HepG2 (cell line): ENCODE results near the gene CYB5B. TPM values are rescaled to one million over a fixed set of nuclear protein-coding genes. Genes with fewer than 3 reads are reported as not detected.

Experiments
- ADNP ChIP-seq: sonication (generic); formaldehyde crosslinking; IDR thresholded peaks from 2 replicates; pipeline ENCODE4 v1.4.0; 2020; ENCODE audit warnings: missing genetic modification reagents
- BCL6 ChIP-seq: IDR thresholded peaks from 2 replicates; pipeline ENCODE4 v1.6.1; 2016; ENCODE audit warnings: missing genetic modification reagents, missing compliant biosample characterization
- BORCS8-MEF2B ChIP-seq: sonication (generic); formaldehyde crosslinking; IDR thresholded peaks from 2 replicates; pipeline ENCODE4 v1.8.0; 2022; ENCODE audit warnings: mild to moderate bottlenecking, missing genetic modification reagents
- ELF4 ChIP-seq: sonication (generic); formaldehyde crosslinking; IDR thresholded peaks from 2 replicates; pipeline ENCODE4 v1.5.0; 2020; ENCODE audit warnings: missing genetic modification reagents, mild to moderate bottlenecking, moderate library complexity, borderline replicate concordance
- JDP2 ChIP-seq: sonication (generic); formaldehyde crosslinking; IDR thresholded peaks from 2 replicates; pipeline ENCODE4 v1.8.1; 2022; ENCODE audit warnings: missing genetic modification reagents, borderline replicate concordance
- KDM5A ChIP-seq: fragments of 200-600 bp; sonication (generic); IDR thresholded peaks from 2 replicates; pipeline ENCODE4 v1.7.0; 2018; ENCODE audit warnings: antibody characterized with exemption, mild to moderate bottlenecking, low read length, borderline replicate concordance
- KLF11 ChIP-seq: IDR thresholded peaks from 2 replicates; pipeline ENCODE4 v1.6.1; 2016; ENCODE audit warnings: missing compliant biosample characterization
- MATR3 ChIP-seq: sonication (generic); formaldehyde crosslinking; IDR thresholded peaks from 2 replicates; pipeline ENCODE4 v1.4.0; 2020; ENCODE audit warnings: missing genetic modification reagents
- MXI1 ChIP-seq: IDR thresholded peaks from 3 replicates; pipeline ENCODE4 v1.6.1; 2012; ENCODE audit warnings: low read depth, low read length, inconsistent platforms, borderline replicate concordance
- NFE2L1 ChIP-seq: sonication (generic); formaldehyde crosslinking; IDR thresholded peaks from 2 replicates; pipeline ENCODE4 v1.4.0; 2020; ENCODE audit warnings: missing genetic modification reagents, mild to moderate bottlenecking, borderline replicate concordance
- SP5 ChIP-seq: IDR thresholded peaks from 2 replicates; pipeline ENCODE4 v1.6.1; 2016; ENCODE audit warnings: low read depth, borderline replicate concordance
- ZFP1 ChIP-seq: IDR thresholded peaks from 2 replicates; pipeline ENCODE4 v1.6.1; 2016
- ZSCAN9 ChIP-seq: IDR thresholded peaks from 2 replicates; pipeline ENCODE4 v1.6.1; 2016; ENCODE audit warnings: borderline replicate concordance
- polyA plus RNA-seq, 8 experiments: library from polyadenylated mRNA; depleted of rRNA in 3 of 8; stranded (reverse) in 7 of 8; unstranded in 1 of 8; fragments of >200 nt; fragmentation: Illumina TruSeq in 4 of 8; extraction: Trizol in 4 of 8; gene quantifications; 2 replicates each; pipeline versions ENCODE4 v1.2.1 to v1.2.3, GENCODE V29; 2011 to 2016; ENCODE audit warnings: low read depth in 4 of 8, missing spikeins in 1 of 8, mixed read lengths in 1 of 8; ENCODE audit not compliant: insufficient read depth in 1 of 8
- total RNA-seq, 5 experiments: library from RNA; depleted of rRNA; stranded (reverse); fragments of >200 nt; fragmentation: Illumina TruSeq; extraction: Trizol; gene quantifications; 2 replicates each; pipeline ENCODE4 v1.2.3, GENCODE V29; 2016; ENCODE audit warnings: low read depth in 1 of 5
- TF ChIP-seq, protein P1 (sequence below): sonication (generic); formaldehyde crosslinking; IDR thresholded peaks from 2 replicates; pipeline ENCODE4 v1.8.0; 2022; ENCODE audit warnings: missing genetic modification reagents, mild to moderate bottlenecking, borderline replicate concordance
- TF ChIP-seq, protein P2 (sequence below): sonication (generic); formaldehyde crosslinking; conservative IDR thresholded peaks from 2 replicates; pipeline ENCODE4 v1.4.0; 2020; ENCODE audit warnings: missing genetic modification reagents
- TF ChIP-seq, protein P3 (sequence below), 2 experiments: sonication (generic) in 1 of 2; formaldehyde crosslinking in 1 of 2; IDR thresholded peaks; 2 replicates each; pipeline versions ENCODE4 v1.4.0 to v1.6.1; 2016 to 2020; ENCODE audit warnings: borderline replicate concordance in 1 of 2, low read depth in 1 of 2, mild to moderate bottlenecking in 1 of 2, missing genetic modification reagents in 1 of 2
- TF ChIP-seq, protein P4 (sequence below): sonication (generic); formaldehyde crosslinking; IDR thresholded peaks from 2 replicates; pipeline ENCODE4 v1.5.0; 2020; ENCODE audit warnings: missing genetic modification reagents
- TF ChIP-seq, protein P5 (sequence below): sonication (generic); formaldehyde crosslinking; IDR thresholded peaks from 2 replicates; pipeline ENCODE4 v1.4.0; 2020; ENCODE audit warnings: missing genetic modification reagents

The CYB5B gene
- total and polyA plus RNA-seq, 2 of the 13 experiments (the other 11 are each of a cell fraction or from before 2014, with no cell fraction given): 234 to 432 TPM

DNA sequence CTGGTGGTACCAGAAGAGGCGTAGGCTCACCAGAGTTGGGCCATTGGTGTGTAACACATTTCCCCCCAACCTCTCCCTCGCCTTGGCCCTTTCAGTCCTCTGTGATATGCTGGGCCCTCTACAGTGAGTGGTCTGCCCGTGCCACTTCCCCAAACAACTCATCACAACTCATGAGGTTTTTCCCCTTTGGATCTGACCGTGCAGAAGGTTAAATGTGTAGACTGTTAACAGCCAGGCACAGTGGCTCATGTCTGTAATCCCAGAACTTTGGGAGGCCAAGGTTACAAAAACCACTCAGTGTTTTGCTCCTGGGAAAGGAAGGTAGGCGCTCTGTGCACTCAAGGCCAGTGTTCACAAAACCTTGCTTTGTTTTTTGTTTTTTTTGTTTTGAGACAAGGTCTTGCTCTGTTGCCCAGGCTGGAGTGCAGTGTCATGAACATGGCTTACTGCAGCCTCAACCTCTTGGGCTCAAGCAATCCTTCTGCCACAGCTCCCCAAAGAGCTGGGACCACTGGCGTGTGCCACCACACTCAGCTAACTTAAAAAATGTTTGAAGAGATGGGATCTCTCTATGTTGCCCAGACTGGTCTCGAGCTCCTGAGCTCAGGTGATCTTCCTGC, 11.3 kb upstream of the CYB5B start (continued):
- TF ChIP-seq KDM5A (no peak), ADNP (peak; percentile 70; the same call in 1 of the 2 replicates), SP5 (CRISPR knock-in tag) (0 out of 2 replicates have a peak, but pooled peaks have one; percentile 30), ELF4 (CRISPR knock-in tag) (no peak), BORCS8-MEF2B (no peak), BCL6 (CRISPR knock-in tag) (peak; percentile 51; the same call in 1 of the 2 replicates), MXI1 (no peak), ZFP1 (CRISPR knock-in tag) (no peak), JDP2 (no peak), MATR3 (no peak), ZSCAN9 (CRISPR knock-in tag) (no peak; the same call in 1 of the 2 replicates), KLF11 (no peak), NFE2L1 (CRISPR knock-in tag) (0 out of 2 replicates have a peak, but pooled peaks have one; percentile 65)
- TF ChIP-seq, protein P1, sequence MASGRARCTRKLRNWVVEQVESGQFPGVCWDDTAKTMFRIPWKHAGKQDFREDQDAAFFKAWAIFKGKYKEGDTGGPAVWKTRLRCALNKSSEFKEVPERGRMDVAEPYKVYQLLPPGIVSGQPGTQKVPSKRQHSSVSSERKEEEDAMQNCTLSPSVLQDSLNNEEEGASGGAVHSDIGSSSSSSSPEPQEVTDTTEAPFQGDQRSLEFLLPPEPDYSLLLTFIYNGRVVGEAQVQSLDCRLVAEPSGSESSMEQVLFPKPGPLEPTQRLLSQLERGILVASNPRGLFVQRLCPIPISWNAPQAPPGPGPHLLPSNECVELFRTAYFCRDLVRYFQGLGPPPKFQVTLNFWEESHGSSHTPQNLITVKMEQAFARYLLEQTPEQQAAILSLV (CRISPR knock-in tag): 0 out of 2 replicates have a peak, but pooled peaks have one; percentile 73
- TF ChIP-seq, protein P2, sequence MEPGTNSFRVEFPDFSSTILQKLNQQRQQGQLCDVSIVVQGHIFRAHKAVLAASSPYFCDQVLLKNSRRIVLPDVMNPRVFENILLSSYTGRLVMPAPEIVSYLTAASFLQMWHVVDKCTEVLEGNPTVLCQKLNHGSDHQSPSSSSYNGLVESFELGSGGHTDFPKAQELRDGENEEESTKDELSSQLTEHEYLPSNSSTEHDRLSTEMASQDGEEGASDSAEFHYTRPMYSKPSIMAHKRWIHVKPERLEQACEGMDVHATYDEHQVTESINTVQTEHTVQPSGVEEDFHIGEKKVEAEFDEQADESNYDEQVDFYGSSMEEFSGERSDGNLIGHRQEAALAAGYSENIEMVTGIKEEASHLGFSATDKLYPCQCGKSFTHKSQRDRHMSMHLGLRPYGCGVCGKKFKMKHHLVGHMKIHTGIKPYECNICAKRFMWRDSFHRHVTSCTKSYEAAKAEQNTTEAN (CRISPR knock-in tag): 0 out of 2 replicates have a peak, but pooled peaks have one; percentile 40
- TF ChIP-seq, protein P3, sequence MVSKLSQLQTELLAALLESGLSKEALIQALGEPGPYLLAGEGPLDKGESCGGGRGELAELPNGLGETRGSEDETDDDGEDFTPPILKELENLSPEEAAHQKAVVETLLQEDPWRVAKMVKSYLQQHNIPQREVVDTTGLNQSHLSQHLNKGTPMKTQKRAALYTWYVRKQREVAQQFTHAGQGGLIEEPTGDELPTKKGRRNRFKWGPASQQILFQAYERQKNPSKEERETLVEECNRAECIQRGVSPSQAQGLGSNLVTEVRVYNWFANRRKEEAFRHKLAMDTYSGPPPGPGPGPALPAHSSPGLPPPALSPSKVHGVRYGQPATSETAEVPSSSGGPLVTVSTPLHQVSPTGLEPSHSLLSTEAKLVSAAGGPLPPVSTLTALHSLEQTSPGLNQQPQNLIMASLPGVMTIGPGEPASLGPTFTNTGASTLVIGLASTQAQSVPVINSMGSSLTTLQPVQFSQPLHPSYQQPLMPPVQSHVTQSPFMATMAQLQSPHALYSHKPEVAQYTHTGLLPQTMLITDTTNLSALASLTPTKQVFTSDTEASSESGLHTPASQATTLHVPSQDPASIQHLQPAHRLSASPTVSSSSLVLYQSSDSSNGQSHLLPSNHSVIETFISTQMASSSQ (IDR thresholded peaks at IDR 0.05; ENCODE audit: low read depth): no peak; the same call in 1 of the 2 replicates
- TF ChIP-seq, protein P3 (CRISPR knock-in tag; IDR thresholded peaks at IDR 0.05; ENCODE audit: borderline replicate concordance): peak; percentile 48; the same call in 1 of the 2 replicates
- TF ChIP-seq, protein P4, sequence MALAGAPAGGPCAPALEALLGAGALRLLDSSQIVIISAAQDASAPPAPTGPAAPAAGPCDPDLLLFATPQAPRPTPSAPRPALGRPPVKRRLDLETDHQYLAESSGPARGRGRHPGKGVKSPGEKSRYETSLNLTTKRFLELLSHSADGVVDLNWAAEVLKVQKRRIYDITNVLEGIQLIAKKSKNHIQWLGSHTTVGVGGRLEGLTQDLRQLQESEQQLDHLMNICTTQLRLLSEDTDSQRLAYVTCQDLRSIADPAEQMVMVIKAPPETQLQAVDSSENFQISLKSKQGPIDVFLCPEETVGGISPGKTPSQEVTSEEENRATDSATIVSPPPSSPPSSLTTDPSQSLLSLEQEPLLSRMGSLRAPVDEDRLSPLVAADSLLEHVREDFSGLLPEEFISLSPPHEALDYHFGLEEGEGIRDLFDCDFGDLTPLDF: no peak
- TF ChIP-seq, protein P5, sequence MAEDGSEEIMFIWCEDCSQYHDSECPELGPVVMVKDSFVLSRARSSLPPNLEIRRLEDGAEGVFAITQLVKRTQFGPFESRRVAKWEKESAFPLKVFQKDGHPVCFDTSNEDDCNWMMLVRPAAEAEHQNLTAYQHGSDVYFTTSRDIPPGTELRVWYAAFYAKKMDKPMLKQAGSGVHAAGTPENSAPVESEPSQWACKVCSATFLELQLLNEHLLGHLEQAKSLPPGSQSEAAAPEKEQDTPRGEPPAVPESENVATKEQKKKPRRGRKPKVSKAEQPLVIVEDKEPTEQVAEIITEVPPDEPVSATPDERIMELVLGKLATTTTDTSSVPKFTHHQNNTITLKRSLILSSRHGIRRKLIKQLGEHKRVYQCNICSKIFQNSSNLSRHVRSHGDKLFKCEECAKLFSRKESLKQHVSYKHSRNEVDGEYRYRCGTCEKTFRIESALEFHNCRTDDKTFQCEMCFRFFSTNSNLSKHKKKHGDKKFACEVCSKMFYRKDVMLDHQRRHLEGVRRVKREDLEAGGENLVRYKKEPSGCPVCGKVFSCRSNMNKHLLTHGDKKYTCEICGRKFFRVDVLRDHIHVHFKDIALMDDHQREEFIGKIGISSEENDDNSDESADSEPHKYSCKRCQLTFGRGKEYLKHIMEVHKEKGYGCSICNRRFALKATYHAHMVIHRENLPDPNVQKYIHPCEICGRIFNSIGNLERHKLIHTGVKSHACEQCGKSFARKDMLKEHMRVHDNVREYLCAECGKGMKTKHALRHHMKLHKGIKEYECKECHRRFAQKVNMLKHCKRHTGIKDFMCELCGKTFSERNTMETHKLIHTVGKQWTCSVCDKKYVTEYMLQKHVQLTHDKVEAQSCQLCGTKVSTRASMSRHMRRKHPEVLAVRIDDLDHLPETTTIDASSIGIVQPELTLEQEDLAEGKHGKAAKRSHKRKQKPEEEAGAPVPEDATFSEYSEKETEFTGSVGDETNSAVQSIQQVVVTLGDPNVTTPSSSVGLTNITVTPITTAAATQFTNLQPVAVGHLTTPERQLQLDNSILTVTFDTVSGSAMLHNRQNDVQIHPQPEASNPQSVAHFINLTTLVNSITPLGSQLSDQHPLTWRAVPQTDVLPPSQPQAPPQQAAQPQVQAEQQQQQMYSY (CRISPR knock-in tag): no peak
